OCI-LY1 (cell line): ENCODE data around the gene LRRC8D.

ENCODE experiments used
- H2AFZ ChIP-seq: fragments of 200-600 bp; sonication (generic), shearing (Covaris generic); 2 replicates; pipeline ENCODE4 v1.6.0; 2014; ENCODE audit warnings: antibody characterized with exemption, mild to moderate bottlenecking, low read length
- H3F3A ChIP-seq: fragments of 200-600 bp; sonication (generic), shearing (Covaris generic); 2 replicates; pipeline ENCODE4 v1.6.0; 2014; ENCODE audit warnings: mild to moderate bottlenecking, antibody characterized with exemption, low read length, moderate library complexity; ENCODE audit not compliant: insufficient read depth
- H3K27ac ChIP-seq: fragments of 200-600 bp; sonication (generic); 2 replicates; pipeline ENCODE4 v1.5.1; 2014; ENCODE audit warnings: low read length, mixed run types, mild to moderate bottlenecking, low read depth; ENCODE audit not compliant: poor library complexity, severe bottlenecking
- H3K27me3 ChIP-seq: fragments of 200-600 bp; sonication (generic); 2 replicates; pipeline ENCODE4 v1.6.0; 2014; ENCODE audit warnings: antibody characterized with exemption, mild to moderate bottlenecking, low read length, moderate library complexity; ENCODE audit not compliant: insufficient read depth
- H3K36me3 ChIP-seq: fragments of 200-600 bp; sonication (generic); 2 replicates; pipeline ENCODE4 v1.6.1; 2014; ENCODE audit warnings: mild to moderate bottlenecking, antibody characterized with exemption, low read length, moderate library complexity, mixed read lengths; ENCODE audit not compliant: insufficient read depth
- H3K4me1 ChIP-seq: fragments of 200-600 bp; sonication (generic); 2 replicates; pipeline ENCODE4 v1.5.1; 2014; ENCODE audit warnings: mild to moderate bottlenecking, low read length, moderate library complexity; ENCODE audit not compliant: insufficient read depth, severe bottlenecking
- H3K4me2 ChIP-seq: fragments of 200-600 bp; sonication (generic), shearing (Covaris generic); 2 replicates; pipeline ENCODE4 v1.6.1; 2014; ENCODE audit warnings: low read length
- H3K4me3 ChIP-seq: fragments of 200-600 bp; sonication (generic); 2 replicates; pipeline ENCODE4 v1.5.1; 2014; ENCODE audit warnings: low read length, low read depth, mild to moderate bottlenecking, mixed read lengths; ENCODE audit not compliant: poor library complexity, severe bottlenecking
- H3K79me2 ChIP-seq: fragments of 200-600 bp; shearing (Covaris generic); 2 replicates; pipeline ENCODE4 v1.6.1; 2016; ENCODE audit warnings: mixed run types, low read length, mixed read lengths; ENCODE audit not compliant: insufficient read depth
- H3K9ac ChIP-seq: fragments of 200-600 bp; sonication (generic), shearing (Covaris generic); 2 replicates; pipeline ENCODE4 v1.6.1; 2014; ENCODE audit warnings: mild to moderate bottlenecking, low read length, mixed read lengths
- H3K9me2 ChIP-seq: fragments of 200-600 bp; sonication (generic), shearing (Covaris generic); 2 replicates; pipeline ENCODE4 v1.6.1; 2014; ENCODE audit warnings: low read depth, mild to moderate bottlenecking, low read length, mixed read lengths
- H3K9me3 ChIP-seq: fragments of 200-600 bp; shearing (Covaris generic); 2 replicates; pipeline ENCODE4 v1.6.1; 2014; ENCODE audit warnings: low read length, mixed read lengths
- H4K20me1 ChIP-seq: fragments of 200-600 bp; sonication (generic), shearing (Covaris generic); 2 replicates; pipeline ENCODE4 v1.6.0; 2016; ENCODE audit warnings: mild to moderate bottlenecking, low read length; ENCODE audit not compliant: insufficient read depth
- CTCF ChIP-seq: fragments of 200-600 bp; sonication (generic), shearing (Covaris generic); IDR thresholded peaks from 2 replicates; pipeline ENCODE4 v1.5.1; 2017; ENCODE audit warnings: mild to moderate bottlenecking, antibody characterized with exemption, low read length, moderate library complexity, mixed read lengths
- EZH2 ChIP-seq: fragments of 200-600 bp; sonication (generic), shearing (Covaris generic); IDR thresholded peaks from 2 replicates; pipeline ENCODE4 v1.8.0; 2017; ENCODE audit warnings: borderline replicate concordance, mixed run types, mild to moderate bottlenecking, antibody characterized with exemption, low read length, moderate library complexity, mixed read lengths

LRRC8D gene

GRCh38 chr1:89951766-89952604 is 131.2 kb downstream of the LRRC8D start:
- no peak overlapping the region for H3K9ac ChIP-seq
- H3K4me3 ChIP-seq: no peak overlapping the region
- H3K9me3 ChIP-seq: no peaks in the 10 kb centered on the region
- no peaks in the 10 kb centered on the region for H3K36me3 ChIP-seq
- no peak overlapping the region for H3K4me2 ChIP-seq
- peaks cover 12% of the 10 kb centered on the region for H3K4me1 ChIP-seq
- no peaks in the 10 kb centered on the region for H4K20me1 ChIP-seq
- no peaks in the 10 kb centered on the region for H3K79me2 ChIP-seq
- no peak overlapping the region for H2AFZ ChIP-seq
- H3F3A ChIP-seq: no peaks in the 10 kb centered on the region
- no peaks in the 10 kb centered on the region for H3K27me3 ChIP-seq
- H3K27ac ChIP-seq: no peak overlapping the region
- H3K9me2 ChIP-seq: no peaks in the 10 kb centered on the region
- no peak for TF ChIP-seq CTCF
- TF ChIP-seq EZH2: no peak

- H3K4me2 ChIP-seq: no peak overlapping the region
Observed at GRCh38 chr1:89952605-89953130, 131.8 kb downstream of the LRRC8D start.

GRCh38 chr1:89953131-89953626 is 132.3 kb downstream of the LRRC8D start:
- Histone ChIP-seq H4K20me1 (no peaks in the 10 kb centered on the region), H2AFZ (no peak overlapping the region), H3K27ac (no peak overlapping the region), H3K27me3 (no peaks in the 10 kb centered on the region), H3K4me3 (no peak overlapping the region), H3K79me2 (no peaks in the 10 kb centered on the region), H3F3A (no peaks in the 10 kb centered on the region), H3K9ac (no peak overlapping the region), H3K4me2 (no peak overlapping the region), H3K9me3 (no peaks in the 10 kb centered on the region), H3K9me2 (no peaks in the 10 kb centered on the region), H3K36me3 (no peaks in the 10 kb centered on the region), H3K4me1 (peaks cover 12% of the 10 kb centered on the region)
- TF ChIP-seq CTCF (peak; percentile 62; the same call in 1 of the 2 replicates), EZH2 (no peak)

More at GRCh38 chr1:89952605-89953130, 131.8 kb downstream of the LRRC8D start:
- Histone ChIP-seq H3K9ac (no peak overlapping the region), H3K9me3 (no peaks in the 10 kb centered on the region), H3K4me1 (peaks cover 12% of the 10 kb centered on the region), H3F3A (no peaks in the 10 kb centered on the region), H3K9me2 (no peaks in the 10 kb centered on the region), H4K20me1 (no peaks in the 10 kb centered on the region), H3K79me2 (no peaks in the 10 kb centered on the region), H3K27ac (no peak overlapping the region), H3K27me3 (no peaks in the 10 kb centered on the region), H2AFZ (no peak overlapping the region), H3K4me3 (no peak overlapping the region), H3K36me3 (no peaks in the 10 kb centered on the region)
- no peak for TF ChIP-seq EZH2
- no peak for TF ChIP-seq CTCF
